Body of pancreas (tissue), 4 donors: ENCODE measurements around the gene ANKRD11. TPM values are rescaled to one million over a fixed set of nuclear protein-coding genes. Genes with fewer than 3 reads are reported as not detected.
A peak's percentile ranks its signal among the peaks of the same experiment; 100 is the strongest.

Experiments used
- ATAC-seq: fragments of 150-250 bp; one replicate; pipeline ENCODE4 v1.9.1; 2016
- DNase-seq, 4 donors: peaks; one replicate each; pipeline ENCODE4 v3.0.0-alpha.2; 2019
- H3K27ac ChIP-seq, 4 donors: fragments of 200-600 bp; sonication (generic); 1 replicate in 3 of 4; 2 replicates in 1 of 4; pipeline versions ENCODE4 v1.5.1 to v1.6.1; 2016 to 2019; ENCODE audit warnings: mild to moderate bottlenecking in 1 of 4, mixed read lengths in 1 of 4, moderate library complexity in 1 of 4
- H3K27me3 ChIP-seq, 2 donors: fragments of 200-600 bp; sonication (generic); one replicate each; pipeline ENCODE4 v1.6.0; 2016; ENCODE audit warnings: mild to moderate bottlenecking in 1 of 2
- H3K36me3 ChIP-seq, 2 donors: fragments of 200-600 bp; sonication (generic); replicated peaks in 1 of 2; 2 replicates each; pipeline ENCODE4 v1.5.1; 2016; ENCODE audit warnings: low read depth in 2 of 2; ENCODE audit not compliant: insufficient read depth in 1 of 2
- H3K4me1 ChIP-seq: fragments of 200-600 bp; sonication (generic); one replicate; pipeline ENCODE4 v1.6.0; 2016
- H3K4me3 ChIP-seq, 2 donors: fragments of 200-600 bp; sonication (generic); 1 replicate in 1 of 2; 2 replicates in 1 of 2; pipeline ENCODE4 v1.5.1; 2016 to 2019
- H3K9me3 ChIP-seq, 3 donors: fragments of 200-600 bp; sonication (generic); 1 replicate in 2 of 3; 2 replicates in 1 of 3; pipeline ENCODE4 v1.5.1; 2016
- POLR2A ChIP-seq, 3 donors: fragments of 450-650 bp; IDR thresholded peaks; one replicate each; pipeline ENCODE4 v1.6.1; 2016; ENCODE audit warnings: antibody characterized with exemption in 3 of 3, mild to moderate bottlenecking in 2 of 3
- WGBS, 2 donors: methylation state at CpG; one replicate each; pipeline ENCODE4 v1.1.5; 2017; 5-methylcytosine and 5-hydroxymethylcytosine counted together
- intact Hi-C: fragments of 100-400 bp; cut with DNase I; formaldehyde crosslinking; loops from one replicate; pipeline ENCODE4 v1.15.1; 2023
- total RNA-seq, 2 donors: library from RNA; depleted of rRNA; stranded (reverse); fragments of >200 nt; gene quantifications; one replicate each; pipeline ENCODE4 v1.1.0, GENCODE V29; 2016
- TF ChIP-seq, protein P1 (sequence below), 7 experiments: fragments of 450-650 bp in 4 of 7; fragments of 200-600 bp in 3 of 7; sonication (generic) in 3 of 7; IDR thresholded peaks; one replicate each; pipeline ENCODE4 v1.5.1; 2016 to 2019; ENCODE audit warnings: antibody characterized with exemption in 7 of 7

ANKRD11 gene
- total RNA-seq, 2 donors from 2014 or later, result 52.1 to 97.9 TPM

DNA sequence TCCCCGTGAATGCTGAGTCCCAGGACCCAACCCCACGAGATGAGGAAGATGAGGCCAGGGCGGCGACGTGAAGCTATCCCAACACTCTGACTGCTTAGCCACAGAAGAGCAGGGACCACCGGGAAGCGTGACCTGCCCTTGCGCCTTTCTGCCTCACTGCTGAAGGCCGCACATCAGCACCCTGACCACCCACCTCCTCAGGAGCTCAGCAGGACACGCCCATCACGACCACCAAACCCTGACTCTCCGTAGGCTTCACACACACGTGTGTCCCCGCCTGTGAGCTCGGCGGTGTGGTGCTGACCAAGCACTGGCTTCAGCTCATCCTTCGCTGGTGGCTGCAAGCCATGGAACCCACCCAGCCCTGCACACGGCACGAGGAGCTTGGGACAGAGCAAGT is 175.1 kb downstream of the ANKRD11 start:
- intact Hi-C loops, result no loop called here

DNA sequence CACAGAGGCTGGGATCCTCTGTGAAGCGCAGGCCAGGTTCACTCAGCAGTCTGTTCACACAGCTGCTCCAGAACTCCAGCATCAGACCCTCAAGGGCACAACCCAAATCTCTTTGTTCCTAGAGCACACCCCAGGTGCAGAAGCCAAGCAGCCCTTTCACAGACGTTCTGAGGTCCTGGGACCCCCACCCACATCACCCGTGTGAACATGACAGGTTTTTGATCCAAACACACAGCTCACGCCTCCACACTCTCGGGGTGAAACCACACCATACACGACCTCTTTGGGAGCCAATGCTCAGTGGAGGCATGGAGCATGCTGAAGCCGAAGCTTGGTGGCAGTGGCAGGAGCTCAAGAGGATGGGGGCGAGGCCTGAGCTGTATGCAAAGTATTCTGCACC is 175.5 kb downstream of the ANKRD11 start:
- Histone ChIP-seq H3K27me3 (no peaks in the 10 kb centered on the region), H3K27ac (no peak overlapping the region), H3K4me3 (no peak overlapping the region), H3K4me1 (peaks cover 44% of the 10 kb centered on the region), H3K36me3 (no peaks in the 10 kb centered on the region), H3K9me3 (no peaks in the 10 kb centered on the region)
- DNase-seq (no peak), ATAC-seq (no peak)
- intact Hi-C loops, result no loop called here
- WGBS, 2 donors, result 69 to 79% methylated on average over 4 to 8 of the region's 8 CpGs
- no peak for TF ChIP-seq POLR2A (IDR thresholded peaks at IDR 0.05)
- TF ChIP-seq, protein P1, sequence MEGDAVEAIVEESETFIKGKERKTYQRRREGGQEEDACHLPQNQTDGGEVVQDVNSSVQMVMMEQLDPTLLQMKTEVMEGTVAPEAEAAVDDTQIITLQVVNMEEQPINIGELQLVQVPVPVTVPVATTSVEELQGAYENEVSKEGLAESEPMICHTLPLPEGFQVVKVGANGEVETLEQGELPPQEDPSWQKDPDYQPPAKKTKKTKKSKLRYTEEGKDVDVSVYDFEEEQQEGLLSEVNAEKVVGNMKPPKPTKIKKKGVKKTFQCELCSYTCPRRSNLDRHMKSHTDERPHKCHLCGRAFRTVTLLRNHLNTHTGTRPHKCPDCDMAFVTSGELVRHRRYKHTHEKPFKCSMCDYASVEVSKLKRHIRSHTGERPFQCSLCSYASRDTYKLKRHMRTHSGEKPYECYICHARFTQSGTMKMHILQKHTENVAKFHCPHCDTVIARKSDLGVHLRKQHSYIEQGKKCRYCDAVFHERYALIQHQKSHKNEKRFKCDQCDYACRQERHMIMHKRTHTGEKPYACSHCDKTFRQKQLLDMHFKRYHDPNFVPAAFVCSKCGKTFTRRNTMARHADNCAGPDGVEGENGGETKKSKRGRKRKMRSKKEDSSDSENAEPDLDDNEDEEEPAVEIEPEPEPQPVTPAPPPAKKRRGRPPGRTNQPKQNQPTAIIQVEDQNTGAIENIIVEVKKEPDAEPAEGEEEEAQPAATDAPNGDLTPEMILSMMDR (IDR thresholded peaks at IDR 0.05), result no peak

More for the DNA sequence above, 175.1 kb downstream of the ANKRD11 start:
- Histone ChIP-seq H3K27ac (peak overlapping the region in 1 of 4 donors; percentile 44), H3K36me3 (no peaks in the 10 kb centered on the region), H3K9me3 (no peaks in the 10 kb centered on the region), H3K27me3 (no peaks in the 10 kb centered on the region), H3K4me3 (no peak overlapping the region), H3K4me1 (peaks cover 48% of the 10 kb centered on the region)
- TF ChIP-seq, protein P1 (IDR thresholded peaks at IDR 0.05), result no peak
- no peak for TF ChIP-seq POLR2A (IDR thresholded peaks at IDR 0.05)
- ATAC-seq (no peak), DNase-seq (no peak)
- 70 to 83% methylated on average over 8 to 17 of the region's 19 CpGs for WGBS, 2 donors

DNA sequence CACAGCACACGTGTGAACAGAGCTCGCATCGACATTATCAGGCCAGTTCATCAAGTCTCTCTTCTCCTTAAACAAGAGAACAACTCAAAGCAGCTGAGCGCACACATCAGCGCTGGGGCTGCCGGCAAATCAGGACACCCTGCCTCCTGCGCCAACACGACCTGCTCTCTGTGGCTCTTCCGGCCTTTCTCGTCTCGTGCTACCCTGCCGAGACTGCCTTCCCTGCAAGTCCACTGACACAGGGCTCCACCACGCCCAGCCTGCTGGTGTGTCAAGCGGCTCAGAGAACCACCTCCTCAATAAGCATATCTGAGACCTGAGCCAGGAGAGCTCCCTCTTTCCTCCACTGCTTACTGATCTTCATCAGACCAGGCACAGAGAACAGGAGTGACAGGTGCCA is 176.0 kb downstream of the ANKRD11 start:
- Histone ChIP-seq H3K36me3 (no peaks in the 10 kb centered on the region), H3K9me3 (no peaks in the 10 kb centered on the region), H3K27me3 (no peaks in the 10 kb centered on the region), H3K4me3 (no peak overlapping the region), H3K27ac (peak overlapping the region in 2 of 4 donors; percentile 6 to 42), H3K4me1 (peaks cover 39% of the 10 kb centered on the region)
- DNase-seq, result no peak
- ATAC-seq, result no peak
- TF ChIP-seq, protein P1 (IDR thresholded peaks at IDR 0.05), result no peak
- no peak for TF ChIP-seq POLR2A (IDR thresholded peaks at IDR 0.05)
- 69 to 70% methylated on average over 13 to 14 of the region's 14 CpGs for WGBS, 2 donors
- intact Hi-C loops, result no loop called here

DNA sequence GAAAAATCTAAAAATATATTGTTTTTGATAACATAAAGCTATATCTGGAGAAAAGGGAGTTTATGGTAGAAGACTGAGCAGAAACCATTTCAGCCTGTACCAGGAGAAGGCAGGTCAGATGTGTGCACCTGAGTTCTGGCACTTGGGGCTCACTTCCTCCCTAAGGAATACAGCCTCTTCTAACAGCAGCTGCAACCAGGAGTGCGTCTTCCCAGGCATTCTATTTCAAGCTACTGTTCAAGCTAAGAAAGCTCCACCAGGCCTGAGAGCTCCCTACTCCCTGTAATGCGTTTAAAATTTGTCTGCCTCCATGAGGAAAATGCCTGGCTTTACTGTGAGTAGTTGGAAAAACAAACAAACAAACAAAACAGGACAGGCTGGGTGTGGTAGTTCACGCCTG is 176.8 kb downstream of the ANKRD11 start:
- no peaks in the 10 kb centered on the region for H3K36me3 ChIP-seq
- H3K27me3 ChIP-seq, result no peaks in the 10 kb centered on the region
- DNase-seq (peak in 3 of 4 donors; percentile 59 to 64 (median 63)), ATAC-seq (peak; percentile 25)
- 32 to 42% methylated on average over 3 of the region's 3 CpGs for WGBS, 2 donors
- peaks cover 32% of the 10 kb centered on the region for H3K4me1 ChIP-seq
- intact Hi-C loops, result no loop called here
- H3K4me3 ChIP-seq, result no peak overlapping the region
- H3K9me3 ChIP-seq, result no peaks in the 10 kb centered on the region
- TF ChIP-seq POLR2A (IDR thresholded peaks at IDR 0.05), result no peak
- TF ChIP-seq, protein P1 (IDR thresholded peaks at IDR 0.05), result no peak
- H3K27ac ChIP-seq, result peak overlapping the region in 3 of 4 donors; percentile 6 to 42 (median 33)

DNA sequence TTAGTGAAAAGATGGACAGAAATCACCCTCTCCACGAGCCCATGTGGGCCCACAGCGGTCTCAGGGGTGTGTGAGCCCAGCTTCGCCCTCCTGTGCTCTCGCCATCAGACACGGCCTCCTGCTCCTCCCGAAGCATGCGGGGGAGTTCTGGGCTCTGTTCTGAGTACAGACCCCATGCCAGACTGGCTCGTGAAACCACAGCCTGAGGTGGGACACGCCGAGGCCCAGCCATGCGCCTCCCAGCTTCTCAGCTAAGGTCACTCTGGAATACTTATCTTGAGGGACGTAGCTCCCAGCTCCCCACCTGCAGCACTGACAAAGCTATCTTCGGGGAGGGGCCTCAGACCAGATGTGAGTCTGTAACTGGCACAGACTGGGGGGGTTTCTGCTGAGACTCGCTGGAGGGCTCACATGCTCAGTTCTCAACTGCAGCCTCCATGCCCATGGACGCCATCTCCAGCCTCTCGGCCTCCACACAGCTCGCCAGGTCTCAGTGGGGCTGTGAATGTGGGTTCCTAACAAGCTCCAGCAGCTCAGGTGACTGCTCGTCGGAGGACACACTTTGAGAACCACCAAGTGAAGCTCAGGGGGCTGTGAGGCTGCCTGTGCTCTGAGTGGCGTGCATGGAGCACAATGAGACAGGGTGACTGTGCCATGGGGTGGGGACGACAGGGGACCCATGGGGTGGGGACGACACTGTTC is 177.6 kb downstream of the ANKRD11 start:
- no peak for DNase-seq
- TF ChIP-seq POLR2A (IDR thresholded peaks at IDR 0.05), result no peak
- TF ChIP-seq, protein P1 (IDR thresholded peaks at IDR 0.05), result no peak
- intact Hi-C loops, result no loop called here
- H3K9me3 ChIP-seq, result no peaks in the 10 kb centered on the region
- H3K4me1 ChIP-seq, result peaks cover 40% of the 10 kb centered on the region
- no peak for ATAC-seq
- no peaks in the 10 kb centered on the region for H3K36me3 ChIP-seq
- peak overlapping the region in 1 of 4 donors; percentile 2 for H3K27ac ChIP-seq
- no peaks in the 10 kb centered on the region for H3K27me3 ChIP-seq
- no peak overlapping the region for H3K4me3 ChIP-seq
- 55 to 84% methylated on average over 2 to 17 of the region's 22 CpGs for WGBS, 2 donors
